Measurements from ENCODE around the gene PTPN4. TPM values are rescaled to one million over a fixed set of nuclear protein-coding genes. Genes with fewer than 3 reads are reported as not detected.

The PTPN4 gene
- total RNA-seq, 2 donors from 2014 or later, result 52.6 to 69.8 TPM

- no peak overlapping the region for H3K4me3 Mint-ChIP-seq
- no peak overlapping the region for H3K27ac Mint-ChIP-seq
- WGBS, 2 experiments (ENCODE audit: insufficient coverage in 1 of 2, insufficient read length in 1 of 2), result 90 to 97% methylated on average over 4 to 8 of the region's 8 CpGs
- H3K36me3 Mint-ChIP-seq (ENCODE audit: low read depth), result peaks cover 45% of the 10 kb centered on the region
- TF ChIP-seq, protein P1, sequence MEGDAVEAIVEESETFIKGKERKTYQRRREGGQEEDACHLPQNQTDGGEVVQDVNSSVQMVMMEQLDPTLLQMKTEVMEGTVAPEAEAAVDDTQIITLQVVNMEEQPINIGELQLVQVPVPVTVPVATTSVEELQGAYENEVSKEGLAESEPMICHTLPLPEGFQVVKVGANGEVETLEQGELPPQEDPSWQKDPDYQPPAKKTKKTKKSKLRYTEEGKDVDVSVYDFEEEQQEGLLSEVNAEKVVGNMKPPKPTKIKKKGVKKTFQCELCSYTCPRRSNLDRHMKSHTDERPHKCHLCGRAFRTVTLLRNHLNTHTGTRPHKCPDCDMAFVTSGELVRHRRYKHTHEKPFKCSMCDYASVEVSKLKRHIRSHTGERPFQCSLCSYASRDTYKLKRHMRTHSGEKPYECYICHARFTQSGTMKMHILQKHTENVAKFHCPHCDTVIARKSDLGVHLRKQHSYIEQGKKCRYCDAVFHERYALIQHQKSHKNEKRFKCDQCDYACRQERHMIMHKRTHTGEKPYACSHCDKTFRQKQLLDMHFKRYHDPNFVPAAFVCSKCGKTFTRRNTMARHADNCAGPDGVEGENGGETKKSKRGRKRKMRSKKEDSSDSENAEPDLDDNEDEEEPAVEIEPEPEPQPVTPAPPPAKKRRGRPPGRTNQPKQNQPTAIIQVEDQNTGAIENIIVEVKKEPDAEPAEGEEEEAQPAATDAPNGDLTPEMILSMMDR (conservative IDR thresholded peaks at IDR 0.05), result no peak
- Histone ChIP-seq H3K27me3 (ENCODE audit: control insufficient read depth, insufficient read depth, low read length, poor library complexity, severe bottlenecking) (no peaks in the 10 kb centered on the region), H3K9me3 (ENCODE audit: control insufficient read depth, low read length) (peaks cover 55% of the 10 kb centered on the region), H3K4me1 (ENCODE audit: control insufficient read depth, insufficient read depth, low read length) (no peaks in the 10 kb centered on the region), H3K9ac (ENCODE audit: extremely low read depth, low read length, poor library complexity, severe bottlenecking) (no peak overlapping the region), H3K27ac (ENCODE audit: low read depth, low read length) (no peak overlapping the region), H3K36me3 (ENCODE audit: control insufficient read depth, insufficient read depth, low read length) (no peaks in the 10 kb centered on the region), H3K4me3 (ENCODE audit: low read length) (peak overlapping the region; percentile 17)
- peak; percentile 58 for DNase-seq
- no peaks in the 10 kb centered on the region for H3K4me1 Mint-ChIP-seq
- no peaks in the 10 kb centered on the region for H3K27me3 Mint-ChIP-seq (ENCODE audit: insufficient read depth)
- peaks cover 46% of the 10 kb centered on the region for H3K9me3 Mint-ChIP-seq
Measured at GRCh38 chr2:119853777-119854399, 94.2 kb downstream of the PTPN4 start.

DNA sequence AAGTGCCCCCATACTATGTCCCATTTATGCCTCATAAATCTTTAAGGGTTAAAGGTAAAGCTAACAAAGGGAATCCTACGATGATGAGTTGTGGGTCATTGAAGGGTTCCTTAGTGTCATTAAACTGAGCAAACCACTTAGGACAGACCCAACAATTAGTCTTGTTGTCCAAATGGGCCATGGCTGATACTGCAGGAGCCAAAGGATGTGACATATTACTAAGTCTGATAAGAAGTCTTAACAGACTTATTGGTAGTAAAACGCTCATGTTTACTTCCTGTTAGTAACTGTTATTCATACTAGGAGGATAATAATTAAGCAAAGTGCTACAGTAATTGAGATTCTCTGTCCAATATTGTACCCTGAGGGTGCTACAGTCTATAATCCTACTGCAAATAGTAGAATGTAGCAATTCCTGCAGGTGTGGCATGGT is 96.8 kb downstream of the PTPN4 start:
- DNase-seq, result no peak
- H3K27ac ChIP-seq (ENCODE audit: low read depth, low read length), result no peak overlapping the region
- H3K9ac ChIP-seq (ENCODE audit: extremely low read depth, low read length, poor library complexity, severe bottlenecking), result no peak overlapping the region
- H3K4me1 ChIP-seq (ENCODE audit: control insufficient read depth, insufficient read depth, low read length), result no peaks in the 10 kb centered on the region
- 91 to 100% methylated on average over 1 to 2 of the region's 2 CpGs for WGBS, 2 experiments (ENCODE audit: insufficient coverage in 1 of 2, insufficient read length in 1 of 2)
- Mint-ChIP-seq H3K27me3 (ENCODE audit: insufficient read depth) (no peaks in the 10 kb centered on the region), H3K36me3 (ENCODE audit: low read depth) (peaks cover 19% of the 10 kb centered on the region), H3K4me3 (no peak overlapping the region), H3K27ac (no peak overlapping the region), H3K9me3 (peaks cover 21% of the 10 kb centered on the region), H3K4me1 (peaks cover 6% of the 10 kb centered on the region)
- H3K4me3 ChIP-seq (ENCODE audit: low read length), result no peak overlapping the region
- no peaks in the 10 kb centered on the region for H3K27me3 ChIP-seq (ENCODE audit: control insufficient read depth, insufficient read depth, low read length, poor library complexity, severe bottlenecking)
- peaks cover 30% of the 10 kb centered on the region for H3K9me3 ChIP-seq (ENCODE audit: control insufficient read depth, low read length)
- H3K36me3 ChIP-seq (ENCODE audit: control insufficient read depth, insufficient read depth, low read length), result no peaks in the 10 kb centered on the region
- TF ChIP-seq, protein P1 (conservative IDR thresholded peaks at IDR 0.05), result no peak

DNA sequence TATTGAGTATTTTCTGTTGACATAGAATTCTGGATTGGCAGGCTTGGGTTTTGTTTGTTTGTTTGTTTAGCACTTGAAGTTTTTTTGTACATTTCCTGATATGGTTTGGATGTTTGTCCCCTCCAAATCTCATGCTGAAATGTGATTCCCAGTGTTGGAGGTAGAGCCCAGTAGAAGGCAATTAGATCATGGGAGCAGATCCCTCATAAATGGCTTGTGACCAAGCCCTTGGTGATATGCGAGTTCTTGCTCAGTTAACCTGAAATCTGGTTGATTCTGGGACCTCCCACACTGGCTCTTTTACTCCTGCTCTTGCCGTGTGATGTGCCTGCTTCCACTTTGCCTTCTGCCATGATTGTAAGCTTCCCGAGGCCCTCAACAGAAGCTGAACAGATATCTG is 98.0 kb downstream of the PTPN4 start:
- Mint-ChIP-seq H3K27me3 (ENCODE audit: insufficient read depth) (no peaks in the 10 kb centered on the region), H3K27ac (no peak overlapping the region), H3K4me1 (peaks cover 7% of the 10 kb centered on the region), H3K9me3 (peaks cover 8% of the 10 kb centered on the region), H3K36me3 (ENCODE audit: low read depth) (peaks cover 7% of the 10 kb centered on the region), H3K4me3 (no peak overlapping the region)
- no peak for DNase-seq
- no peak overlapping the region for H3K4me3 ChIP-seq (ENCODE audit: low read length)
- WGBS, 2 experiments (ENCODE audit: insufficient coverage in 1 of 2, insufficient read length in 1 of 2), result 93 to 94% methylated on average over 2 to 3 of the region's 3 CpGs
- no peaks in the 10 kb centered on the region for H3K27me3 ChIP-seq (ENCODE audit: control insufficient read depth, insufficient read depth, low read length, poor library complexity, severe bottlenecking)
- H3K9me3 ChIP-seq (ENCODE audit: control insufficient read depth, low read length), result peaks cover 18% of the 10 kb centered on the region
- TF ChIP-seq, protein P1 (conservative IDR thresholded peaks at IDR 0.05), result no peak
- H3K36me3 ChIP-seq (ENCODE audit: control insufficient read depth, insufficient read depth, low read length), result no peaks in the 10 kb centered on the region
- no peak overlapping the region for H3K9ac ChIP-seq (ENCODE audit: extremely low read depth, low read length, poor library complexity, severe bottlenecking)
- no peak overlapping the region for H3K27ac ChIP-seq (ENCODE audit: low read depth, low read length)
- H3K4me1 ChIP-seq (ENCODE audit: control insufficient read depth, insufficient read depth, low read length), result no peaks in the 10 kb centered on the region

All from endodermal cell (in vitro differentiated cells).